Breast epithelium (tissue), 3 donors: ENCODE measurements around the gene PRKG1.

Experiments used
- POLR2A ChIP-seq: fragments of 450-650 bp; IDR thresholded peaks from one replicate; pipeline ENCODE4 v1.6.1; 2016; ENCODE audit warnings: antibody characterized with exemption, mild to moderate bottlenecking, moderate library complexity
- POLR2AphosphoS5 ChIP-seq, 3 donors: sonication (generic); formaldehyde crosslinking; IDR thresholded peaks; one replicate each; pipeline ENCODE4 v1.6.1; 2017; ENCODE audit warnings: antibody characterized with exemption in 3 of 3
- TF ChIP-seq, protein P1 (sequence below), 3 donors: fragments of 450-650 bp; IDR thresholded peaks; one replicate each; pipeline ENCODE4 v1.5.1; 2016 to 2017; ENCODE audit warnings: antibody characterized with exemption in 3 of 3, mild to moderate bottlenecking in 3 of 3, moderate library complexity in 3 of 3

GRCh38 chr10:52221923-52222322 lies 1147.6 kb downstream of the PRKG1 start:
- TF ChIP-seq POLR2A (no peak), POLR2AphosphoS5 (IDR thresholded peaks at IDR 0.05) (no peak)
- TF ChIP-seq, protein P1, sequence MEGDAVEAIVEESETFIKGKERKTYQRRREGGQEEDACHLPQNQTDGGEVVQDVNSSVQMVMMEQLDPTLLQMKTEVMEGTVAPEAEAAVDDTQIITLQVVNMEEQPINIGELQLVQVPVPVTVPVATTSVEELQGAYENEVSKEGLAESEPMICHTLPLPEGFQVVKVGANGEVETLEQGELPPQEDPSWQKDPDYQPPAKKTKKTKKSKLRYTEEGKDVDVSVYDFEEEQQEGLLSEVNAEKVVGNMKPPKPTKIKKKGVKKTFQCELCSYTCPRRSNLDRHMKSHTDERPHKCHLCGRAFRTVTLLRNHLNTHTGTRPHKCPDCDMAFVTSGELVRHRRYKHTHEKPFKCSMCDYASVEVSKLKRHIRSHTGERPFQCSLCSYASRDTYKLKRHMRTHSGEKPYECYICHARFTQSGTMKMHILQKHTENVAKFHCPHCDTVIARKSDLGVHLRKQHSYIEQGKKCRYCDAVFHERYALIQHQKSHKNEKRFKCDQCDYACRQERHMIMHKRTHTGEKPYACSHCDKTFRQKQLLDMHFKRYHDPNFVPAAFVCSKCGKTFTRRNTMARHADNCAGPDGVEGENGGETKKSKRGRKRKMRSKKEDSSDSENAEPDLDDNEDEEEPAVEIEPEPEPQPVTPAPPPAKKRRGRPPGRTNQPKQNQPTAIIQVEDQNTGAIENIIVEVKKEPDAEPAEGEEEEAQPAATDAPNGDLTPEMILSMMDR (IDR thresholded peaks at IDR 0.05) = no peak
